ENCODE results near the gene HES2.

Gene HES2, protein sequence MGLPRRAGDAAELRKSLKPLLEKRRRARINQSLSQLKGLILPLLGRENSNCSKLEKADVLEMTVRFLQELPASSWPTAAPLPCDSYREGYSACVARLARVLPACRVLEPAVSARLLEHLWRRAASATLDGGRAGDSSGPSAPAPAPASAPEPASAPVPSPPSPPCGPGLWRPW

DNA sequence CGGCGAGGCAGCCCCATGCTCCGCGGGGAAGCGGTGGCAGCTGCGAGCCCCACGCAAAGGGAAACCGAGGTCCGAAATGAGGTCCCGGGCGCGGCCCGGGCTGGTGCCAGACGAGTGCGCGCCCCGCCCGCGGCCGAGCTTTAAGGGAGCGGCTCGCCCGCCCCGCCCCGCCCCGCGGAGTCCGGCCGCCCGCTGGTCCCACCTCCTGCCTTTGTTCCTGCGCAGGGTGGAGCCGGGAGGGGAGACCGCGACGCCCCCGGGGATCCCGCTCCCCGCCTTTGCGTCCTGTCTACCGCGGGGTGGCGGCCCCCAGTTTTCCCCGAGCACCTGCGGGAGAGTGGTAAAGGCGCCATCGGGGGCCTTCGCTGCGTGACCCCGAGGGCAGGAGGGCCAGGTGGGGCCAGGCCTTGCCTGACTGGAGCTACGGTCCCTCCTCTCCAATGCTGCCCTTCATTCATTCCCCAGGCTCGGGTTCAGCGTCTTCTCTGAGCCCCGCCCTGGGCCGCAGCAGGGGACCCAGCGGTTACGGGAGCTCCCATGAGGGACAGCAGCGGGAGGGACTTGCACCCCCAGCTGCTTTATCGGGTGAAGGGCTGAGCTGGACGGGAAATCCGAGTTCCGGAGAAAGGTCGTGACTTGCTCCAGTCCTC, at the start of gene HES2:
Gene HES2 (minus strand): TSS at position 116 of the 650 bp plus-strand sequence. CDS start 99 bp downstream, at position 17.
- DNase-seq = no peak

DNA sequence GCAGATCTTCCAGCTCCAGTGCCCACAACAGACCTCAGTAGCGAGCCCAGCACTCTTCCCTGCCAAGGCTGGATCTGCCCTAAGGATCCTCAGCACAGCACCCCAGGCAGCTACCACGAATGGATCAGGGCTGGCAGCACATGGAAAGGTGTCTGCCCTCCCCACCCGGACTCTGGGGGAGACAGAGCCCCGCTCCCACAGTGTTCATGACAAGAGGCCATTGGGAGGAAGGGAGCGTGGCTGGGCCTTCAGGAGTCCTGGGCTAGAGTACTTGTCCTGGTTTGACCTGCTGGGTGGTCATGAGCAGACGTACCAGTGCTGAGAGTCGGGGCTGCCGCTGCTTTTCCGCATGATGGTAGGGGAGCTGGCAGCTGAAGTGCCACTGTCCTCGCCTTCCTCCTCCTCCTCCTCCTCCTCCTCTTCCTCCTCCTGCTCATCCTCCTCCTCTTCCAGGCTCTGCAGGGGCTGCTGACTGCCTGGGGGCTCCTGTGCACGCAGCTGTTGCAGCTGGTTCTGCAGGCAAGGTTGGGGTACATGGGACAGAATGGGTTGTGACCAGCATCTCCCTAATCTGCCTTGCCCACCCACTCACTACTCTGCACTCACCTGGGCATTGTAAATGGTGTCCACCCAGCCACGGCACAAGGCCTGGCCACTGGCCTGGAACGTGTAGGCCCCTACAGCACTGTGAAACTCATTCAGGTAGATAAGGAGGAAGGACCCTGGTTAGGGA, 49.2 kb upstream of the HES2 start:
- DNase-seq = no peak

DNA sequence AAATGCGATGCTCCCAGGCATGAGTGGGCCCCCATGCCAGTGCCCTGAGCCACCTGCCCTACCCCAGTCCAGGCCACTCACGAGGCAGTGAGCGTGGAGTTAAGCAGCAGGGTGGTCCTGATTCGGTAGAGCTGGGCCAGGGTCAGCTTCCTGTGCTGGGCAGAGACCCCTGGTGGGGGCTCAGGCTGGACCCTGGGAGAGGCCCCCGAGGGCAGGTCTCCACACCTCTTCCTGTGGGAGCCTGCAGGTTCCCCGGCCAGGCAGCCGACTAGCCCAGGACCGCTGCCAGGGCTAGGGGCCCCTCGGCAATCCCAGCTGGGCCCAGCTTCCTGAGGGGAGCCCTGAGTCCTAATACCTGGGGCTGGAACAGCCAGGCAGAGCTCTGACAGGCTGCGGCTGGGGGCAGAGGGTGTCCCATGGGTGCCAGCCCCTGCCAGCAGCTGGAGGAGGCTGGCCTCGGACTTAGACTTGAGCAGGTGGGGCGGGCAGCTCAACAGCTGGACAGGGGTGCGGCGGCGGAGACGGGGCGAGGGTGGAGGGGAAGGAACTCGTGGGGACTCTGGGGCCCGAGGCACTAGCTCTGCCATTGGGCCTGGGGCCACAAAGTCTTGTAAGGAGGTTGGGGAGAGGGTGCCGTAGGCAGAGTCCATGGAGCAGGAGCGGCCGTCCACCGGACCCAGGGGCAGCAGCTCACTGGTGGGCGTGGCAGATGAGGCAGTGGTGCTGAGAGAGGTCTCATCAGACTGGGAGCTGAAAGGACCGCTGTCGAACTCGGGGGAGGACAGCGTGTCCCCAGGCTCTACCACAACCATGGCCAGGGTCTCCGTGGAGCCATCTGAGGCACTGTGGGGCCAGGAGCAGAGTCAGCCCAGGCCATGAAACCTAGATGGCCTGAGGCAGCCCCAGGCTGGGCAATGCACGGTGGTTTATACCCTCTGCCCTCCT, 48.3 kb upstream of the HES2 start:
- no peak for DNase-seq

DNA sequence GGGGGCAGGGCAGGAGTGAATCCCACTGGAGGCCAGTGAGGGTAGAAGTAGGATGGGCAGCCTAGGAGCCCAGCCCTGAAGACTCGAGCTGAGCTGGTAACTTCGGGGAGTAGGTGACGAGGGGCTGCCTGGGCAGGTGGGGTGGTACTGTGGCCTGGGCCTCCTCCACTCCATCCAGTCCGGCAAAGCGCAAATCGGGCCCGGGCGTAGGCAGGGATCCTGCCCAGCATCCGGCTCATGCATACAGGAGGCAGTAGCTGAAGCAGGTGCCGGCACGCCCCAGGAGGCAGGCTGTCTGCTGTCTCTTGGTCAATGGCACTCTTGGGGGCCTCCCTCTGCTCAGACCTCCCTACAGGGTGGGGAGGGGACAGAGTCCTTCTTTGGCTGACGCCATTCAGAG, 47.5 kb upstream of the HES2 start:
- no peak for DNase-seq

DNA sequence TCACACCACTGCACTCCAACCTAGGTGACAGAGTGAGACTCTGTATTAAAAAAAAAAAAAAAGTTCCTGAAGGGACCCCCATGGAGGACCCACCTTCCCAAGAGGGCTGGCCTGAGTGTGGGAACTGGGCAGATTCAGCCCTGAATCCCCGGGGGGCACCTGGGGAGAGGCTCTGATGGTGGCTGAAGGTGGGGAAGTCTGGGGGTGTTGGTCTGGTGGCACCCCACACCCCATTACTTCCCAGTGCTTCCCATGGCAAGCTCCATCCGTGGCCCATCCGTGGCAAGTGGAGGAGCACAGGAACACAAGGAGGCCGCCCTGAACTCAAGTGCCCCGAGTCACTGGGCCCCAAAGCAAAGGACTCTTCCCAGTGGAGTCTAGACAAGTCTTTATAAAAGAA, 47.0 kb upstream of the HES2 start:
- no peak for DNase-seq

DNA sequence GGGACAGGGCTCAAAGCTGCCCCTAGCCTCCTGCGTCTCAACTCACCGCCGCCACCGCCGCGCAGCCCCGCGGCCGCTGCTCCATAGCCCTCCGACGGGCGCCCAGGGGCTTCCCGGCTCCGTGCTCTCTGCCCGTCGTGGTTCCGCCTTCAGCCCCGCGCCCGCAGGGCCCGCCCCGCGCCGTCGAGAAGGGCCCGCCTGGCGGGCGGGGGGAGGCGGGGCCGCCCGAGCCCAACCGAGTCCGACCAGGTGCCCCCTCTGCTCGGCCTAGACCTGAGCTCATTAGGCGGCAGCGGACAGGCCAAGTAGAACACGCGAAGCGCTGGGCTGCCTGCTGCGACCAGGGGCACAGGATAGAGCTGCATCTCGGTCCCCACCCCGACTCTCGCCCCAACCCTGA, 46.3 kb upstream of the HES2 start, which contains the start of gene TNFRSF25:
Gene TNFRSF25 (minus strand): TSS at position 151 of the 400 bp plus-strand sequence. CDS start 66 bp downstream, at position 85.
- no peak for DNase-seq

DNA sequence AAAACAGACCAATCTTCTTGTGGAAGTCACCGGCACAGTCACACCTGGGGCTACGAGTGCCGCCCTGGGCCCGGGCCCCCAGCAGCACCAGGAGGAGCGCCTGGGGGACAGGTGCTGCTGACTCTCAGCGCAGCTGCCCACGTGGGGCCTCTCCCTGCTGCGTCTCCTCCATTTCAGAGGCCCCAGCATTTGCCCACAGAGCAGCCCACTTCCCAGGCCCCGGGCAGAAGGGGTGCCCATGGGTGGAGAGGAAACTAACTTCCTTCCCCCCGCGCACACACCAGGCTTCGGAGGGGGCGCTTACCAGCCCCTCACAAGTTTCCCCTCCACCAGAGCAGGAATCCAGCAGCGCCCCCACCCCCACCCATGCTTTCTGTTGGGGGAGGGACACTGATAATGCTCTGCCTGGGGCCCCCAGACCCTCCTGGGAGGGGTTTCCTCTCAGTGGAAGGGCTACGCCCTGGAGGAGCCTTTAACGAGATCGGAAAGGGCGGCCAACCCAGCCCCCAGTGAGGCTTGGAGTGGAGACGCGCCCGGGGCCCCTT, 45.8 kb upstream of the HES2 start:
- no peak for DNase-seq

DNA sequence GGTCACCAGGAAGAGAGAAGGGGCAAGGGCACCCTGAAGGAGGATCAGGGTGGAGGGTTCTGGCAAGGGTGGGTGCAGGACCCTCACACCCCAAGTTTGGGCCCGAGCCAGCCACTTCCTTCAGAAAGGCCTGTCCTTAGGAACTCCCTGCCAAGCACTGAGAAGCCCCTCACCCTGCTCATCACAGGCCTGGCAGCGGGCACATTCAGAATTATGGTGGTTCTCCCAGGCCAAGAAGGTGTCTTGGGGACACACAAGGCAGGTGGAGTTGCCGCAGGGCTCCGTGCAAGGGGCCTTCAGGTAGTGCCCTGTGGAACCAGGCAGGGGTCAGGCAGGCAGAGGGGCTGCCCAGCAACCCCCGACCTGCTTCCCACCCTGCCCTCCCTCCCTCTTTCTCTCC, 45.2 kb upstream of the HES2 start:
- no peak for DNase-seq

DNA sequence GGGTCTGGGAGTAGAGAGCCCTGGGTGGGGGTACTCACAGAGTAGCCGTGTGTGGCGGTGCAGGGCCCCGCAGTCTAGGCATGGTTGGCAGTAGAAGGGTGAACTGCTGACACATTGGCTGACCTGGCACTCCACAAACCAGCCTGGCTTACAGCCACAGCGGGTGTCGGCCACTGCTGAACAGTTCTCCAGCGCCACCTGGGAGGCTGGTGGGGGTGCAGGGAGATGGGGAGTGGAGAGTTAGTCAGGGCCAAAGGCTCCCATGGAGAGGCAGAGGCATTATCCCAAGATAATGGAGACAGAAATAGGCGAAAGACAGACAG, 44.8 kb upstream of the HES2 start:
- DNase-seq = no peak

DNA sequence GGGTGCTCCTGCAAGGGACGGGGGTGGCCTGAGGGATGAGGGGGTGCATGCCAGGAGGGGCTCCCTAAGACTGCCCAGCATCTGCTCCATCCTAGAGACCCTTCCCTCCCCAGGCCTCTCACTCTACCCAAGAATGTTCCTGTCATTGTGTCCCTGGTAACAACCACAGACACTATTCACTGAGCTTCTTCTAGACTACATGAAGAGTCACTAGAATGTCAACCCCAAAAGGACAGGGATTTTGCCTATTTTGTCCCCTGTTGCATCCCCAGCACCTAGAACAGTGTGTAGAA, 43.3 kb upstream of the HES2 start:
- no peak for DNase-seq

DNA sequence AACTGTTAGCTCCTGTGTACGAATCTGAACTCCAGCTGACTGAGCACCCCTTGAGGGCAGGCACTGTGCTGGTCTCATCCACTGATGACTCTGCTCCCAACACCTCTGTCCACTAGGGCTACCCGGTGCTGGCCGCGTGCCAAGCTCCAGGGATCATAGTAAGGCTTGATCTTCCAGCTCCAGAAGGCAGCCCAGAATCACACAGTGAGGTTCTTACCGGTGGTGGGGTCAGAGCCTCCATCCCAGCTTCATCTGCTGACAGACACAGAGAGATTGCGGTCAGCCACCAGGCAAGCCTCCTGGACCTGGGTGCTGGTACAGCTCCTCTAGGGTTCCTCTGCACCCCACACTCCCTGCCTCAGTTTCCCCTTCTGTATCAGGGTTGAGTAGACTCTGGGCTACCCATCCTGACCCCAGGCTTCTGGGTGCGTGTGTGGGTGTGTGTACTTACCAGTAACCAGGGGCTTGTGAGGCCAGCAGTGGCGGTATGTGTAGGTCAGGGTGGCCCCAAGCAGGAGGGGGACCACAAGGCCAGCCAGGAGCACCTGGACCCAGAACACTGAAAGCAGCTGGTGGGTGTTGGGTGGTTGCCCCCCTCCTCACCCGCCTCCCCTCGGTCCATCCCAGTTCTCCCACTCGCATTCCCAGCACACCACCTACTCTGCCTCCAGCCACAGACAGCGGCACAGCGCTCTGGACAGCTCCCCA, 42.8 kb upstream of the HES2 start:
- DNase-seq = no peak

DNA sequence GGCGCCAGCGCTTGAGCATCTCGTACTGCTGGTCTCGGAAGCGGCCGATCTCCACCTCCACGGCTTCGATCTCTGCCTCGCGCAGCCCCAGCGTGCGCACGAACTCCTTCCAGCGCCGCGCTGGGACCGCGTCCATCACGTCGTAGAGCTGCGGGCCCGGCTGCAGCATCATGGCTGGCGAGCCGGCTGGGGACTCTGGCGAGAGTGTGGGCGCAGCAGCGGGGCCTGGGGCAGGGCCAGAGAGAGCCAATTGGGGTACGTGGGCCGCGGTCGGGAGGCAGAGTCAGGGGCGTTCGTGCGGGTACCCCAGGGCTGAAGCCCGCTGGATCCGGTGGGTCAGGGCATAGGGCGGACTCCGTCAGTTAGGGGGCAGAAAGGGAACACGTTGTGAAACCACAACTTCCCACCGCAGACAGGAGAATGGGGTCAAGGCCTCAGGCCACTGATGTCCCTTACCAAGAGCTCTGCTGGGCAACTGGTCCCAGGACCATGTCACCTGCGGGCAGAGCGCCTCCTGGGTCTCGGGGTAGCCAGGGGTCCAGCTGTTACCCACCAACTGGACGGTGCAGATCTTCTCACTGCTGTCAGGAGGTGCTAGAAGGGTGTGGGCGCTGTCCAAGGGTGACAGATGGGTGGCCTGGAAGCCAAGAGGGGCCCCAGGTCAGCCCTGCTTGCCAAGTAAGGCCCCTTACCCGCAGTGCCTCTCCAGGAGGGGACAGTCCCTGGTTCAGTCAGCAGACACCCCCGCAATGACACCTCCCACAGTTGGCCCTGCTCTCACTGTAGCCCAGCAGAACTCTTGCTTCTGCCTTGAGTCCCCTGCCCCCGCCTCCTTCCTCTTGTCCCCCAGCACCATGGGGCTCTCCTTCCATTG, 42.1 kb upstream of the HES2 start:
- DNase-seq = no peak

DNA sequence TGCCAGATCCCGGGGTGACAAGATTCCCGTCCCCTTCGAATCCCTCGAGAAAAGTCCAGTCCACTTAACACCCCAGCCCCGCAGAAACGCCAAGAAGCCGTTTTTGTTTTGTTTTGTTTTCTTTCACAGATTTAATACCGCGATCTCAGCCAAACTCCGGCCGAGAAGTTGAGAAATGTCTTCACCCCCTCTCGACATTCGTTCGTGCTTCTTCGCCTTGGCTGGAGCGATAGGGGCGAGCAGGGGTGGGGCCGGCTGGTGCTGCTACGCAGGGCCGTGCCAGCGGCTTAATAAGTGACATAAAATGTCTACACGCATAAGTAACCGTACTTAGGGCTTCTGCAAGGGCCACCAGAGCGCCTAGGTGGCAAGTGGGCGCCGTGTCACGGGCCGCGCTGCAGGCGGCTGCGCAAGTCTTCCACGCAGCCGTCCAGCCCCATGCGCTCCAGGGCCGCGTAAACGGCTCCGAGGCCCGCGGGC, 41.4 kb upstream of the HES2 start:
- no peak for DNase-seq

DNA sequence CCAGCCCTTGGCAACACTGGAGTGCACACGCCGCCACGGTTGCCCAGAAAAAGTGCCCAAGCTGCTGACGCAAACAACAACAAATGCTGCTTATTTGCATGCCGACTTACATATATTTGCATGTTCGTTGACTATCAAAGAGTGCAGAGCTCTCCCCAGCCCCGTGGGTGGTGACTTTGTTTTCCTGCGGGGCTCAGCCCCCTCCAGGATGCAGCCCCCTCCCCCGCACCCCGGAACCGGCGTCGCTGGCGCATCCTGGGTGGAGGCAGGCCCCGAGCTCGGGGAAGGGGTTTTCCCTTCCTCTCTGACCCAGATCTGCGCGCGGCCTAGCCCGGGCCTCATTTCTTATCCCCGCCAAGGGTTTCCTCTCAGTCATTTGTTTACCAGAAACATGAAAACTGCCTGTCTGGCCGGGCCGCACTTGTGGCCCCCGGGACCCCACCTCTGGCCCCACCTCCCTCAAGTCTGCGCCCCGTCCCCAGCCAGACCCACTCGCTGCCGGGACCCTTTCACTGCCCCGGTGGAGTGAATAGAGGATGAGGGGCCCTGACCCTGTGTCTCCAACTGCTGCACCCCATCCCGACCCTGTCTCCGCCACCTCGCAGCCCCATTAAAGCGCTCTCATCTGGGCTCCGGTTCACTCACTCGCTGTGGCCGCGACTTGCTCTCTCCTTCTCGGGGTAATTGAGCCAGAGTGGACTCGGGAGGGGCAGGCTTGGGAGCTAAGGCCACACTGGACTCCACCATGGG, 40.8 kb upstream of the HES2 start:
- DNase-seq = no peak

DNA sequence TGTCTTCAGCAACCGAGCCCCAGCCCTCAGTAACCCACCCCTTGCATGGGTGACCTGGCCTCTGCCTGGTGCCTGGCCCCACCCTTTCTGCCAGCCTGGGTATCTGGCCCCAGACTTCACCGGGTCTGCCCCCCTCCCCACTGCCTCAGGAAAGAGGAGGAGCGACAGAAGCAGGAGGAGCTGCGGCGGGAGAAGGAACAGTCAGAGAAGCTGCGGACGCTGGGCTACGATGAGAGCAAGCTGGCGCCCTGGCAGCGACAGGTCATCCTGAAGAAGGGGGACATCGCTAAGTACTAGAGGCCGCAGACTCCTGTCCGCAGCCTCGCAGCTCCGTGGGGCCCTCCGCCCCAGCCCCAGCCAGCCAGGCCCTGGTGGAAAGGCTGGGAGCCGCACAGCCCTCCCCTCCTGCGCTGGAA, 40.1 kb upstream of the HES2 start:
- DNase-seq = no peak

DNA sequence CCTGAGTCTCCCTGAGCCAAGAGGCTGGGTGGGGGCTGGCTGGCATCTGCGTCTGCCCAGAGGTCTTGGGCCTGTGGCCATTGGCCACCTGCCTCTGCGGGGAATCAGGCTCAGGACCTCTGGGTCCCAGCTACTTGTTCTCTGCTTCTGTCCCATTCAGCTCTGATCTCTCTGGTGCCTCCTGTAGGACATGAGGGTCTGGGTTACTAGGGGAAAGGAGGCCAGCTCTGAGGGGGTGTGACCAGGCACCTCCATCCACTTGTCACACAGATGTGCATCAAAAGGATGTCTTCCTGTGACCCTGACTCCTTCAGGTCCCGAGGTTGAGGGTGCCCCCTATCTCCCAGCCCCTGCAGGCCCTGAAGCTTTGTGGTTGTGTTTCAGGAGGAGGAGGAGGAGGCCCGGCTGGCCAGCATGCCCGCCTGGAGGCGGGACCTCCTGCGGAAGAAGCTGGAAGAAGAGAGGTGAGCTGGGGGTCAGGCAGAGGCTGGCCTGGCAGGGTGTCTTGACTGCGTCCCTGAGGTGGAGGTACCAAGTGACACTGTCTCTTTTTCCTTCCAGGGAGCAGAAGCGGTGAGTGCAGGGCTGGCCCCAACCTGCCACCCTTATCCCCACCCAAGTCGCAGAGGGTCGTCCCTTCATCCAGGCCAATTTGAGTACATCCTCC, 37.2 kb upstream of the HES2 start:
- no peak for DNase-seq

DNA sequence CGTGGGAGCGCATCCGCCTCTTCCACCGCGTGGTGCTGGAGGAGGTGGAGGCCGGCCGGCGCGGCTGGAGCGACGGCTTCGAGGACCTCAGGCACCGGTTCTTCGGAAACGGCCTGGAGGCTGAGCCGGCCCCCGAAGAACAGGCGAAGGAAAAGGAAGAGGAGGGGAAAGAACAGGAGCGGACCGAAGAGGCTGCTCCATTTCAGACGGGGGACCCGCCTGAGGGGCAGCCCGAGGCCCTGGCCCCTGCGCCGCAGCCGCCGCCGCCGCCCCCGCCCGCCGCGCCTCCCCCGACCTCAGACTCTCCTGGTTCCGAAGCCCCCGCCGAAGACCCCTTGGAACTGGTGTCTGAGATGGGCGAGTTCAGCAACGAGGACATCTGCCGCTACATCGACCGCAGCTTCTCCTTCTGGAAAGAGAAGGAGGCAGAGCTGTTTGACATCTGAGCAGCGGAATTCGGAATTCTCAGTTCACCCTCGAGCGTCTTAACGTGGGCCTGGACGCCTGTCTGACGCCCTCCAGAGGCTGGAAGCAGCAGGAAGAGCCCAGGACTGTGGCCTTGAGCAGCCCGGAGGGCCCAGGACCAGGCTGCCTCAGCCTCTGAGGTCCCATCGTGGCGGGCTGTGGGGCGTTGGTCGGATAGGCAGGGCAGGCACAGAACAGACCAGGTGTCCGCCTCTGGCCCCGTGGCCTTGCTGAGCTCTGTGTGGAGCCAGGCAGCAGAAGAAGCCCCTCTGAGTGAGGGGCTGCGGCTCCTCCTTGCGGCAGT, 36.2 kb upstream of the HES2 start:
- DNase-seq = peak; percentile 8

DNA sequence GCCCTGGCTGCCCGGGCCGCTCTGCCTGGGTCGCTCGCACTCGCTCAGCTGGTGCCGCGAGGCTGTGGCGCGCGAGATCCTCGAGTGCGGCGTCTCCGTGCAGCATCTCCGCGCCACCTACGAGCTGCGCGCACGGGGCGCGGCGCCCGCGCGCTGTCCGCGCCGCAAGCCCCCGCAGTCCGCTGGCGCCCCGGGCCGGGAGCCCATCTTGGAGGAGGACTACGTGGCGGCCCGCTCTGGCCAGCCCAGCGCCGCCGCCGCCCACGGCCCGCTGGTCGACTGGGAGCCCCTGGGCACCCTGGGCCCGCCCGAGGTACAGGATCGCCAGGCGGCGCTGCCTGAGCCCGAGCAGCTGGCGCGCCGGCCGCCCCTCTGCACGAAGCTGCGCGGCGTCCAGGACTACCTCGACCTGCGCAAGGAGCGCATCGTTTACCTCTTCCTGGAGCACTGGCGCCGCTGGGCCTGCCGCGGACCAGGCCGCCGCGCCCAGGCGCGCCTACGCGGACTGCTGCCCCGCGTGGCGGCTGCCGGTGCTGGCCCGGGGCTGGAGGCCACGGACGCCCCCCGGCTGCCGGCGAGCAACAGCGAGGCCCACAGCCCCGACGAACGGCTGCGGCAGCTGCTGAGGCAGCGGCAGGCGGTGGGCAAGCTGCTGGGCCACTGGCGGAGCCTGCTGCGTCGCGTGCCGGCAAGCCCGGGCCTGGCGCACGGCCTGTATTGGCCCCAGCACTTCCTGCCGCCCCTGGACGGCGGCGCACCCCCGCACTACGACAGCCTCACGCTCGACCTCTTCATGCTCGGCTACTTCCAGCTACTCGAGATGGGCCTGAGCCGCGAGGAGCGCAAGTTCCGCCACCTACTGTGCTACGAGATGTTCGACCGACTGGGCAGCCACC, 35.4 kb upstream of the HES2 start:
- DNase-seq = peak; percentile 27

Measured in right hindlimb (tissue), 1 donor.